GM18511 (cell line): ENCODE data around the gene FAHD1.

Source experiments
- ATAC-seq: cut with Tn5 transposase; IDR thresholded peaks from one replicate; pipeline ENCODE4 v1.9.1; 2021; ENCODE audit warnings: mild to moderate bottlenecking, moderate library complexity; ENCODE audit not compliant: unreplicated experiment

The FAHD1 gene

GRCh38 chr16:1878256-1878655 lies 51.2 kb downstream of the FAHD1 start:
- ATAC-seq = no peak
